Measurements from ENCODE around the gene DFFA.

DNA sequence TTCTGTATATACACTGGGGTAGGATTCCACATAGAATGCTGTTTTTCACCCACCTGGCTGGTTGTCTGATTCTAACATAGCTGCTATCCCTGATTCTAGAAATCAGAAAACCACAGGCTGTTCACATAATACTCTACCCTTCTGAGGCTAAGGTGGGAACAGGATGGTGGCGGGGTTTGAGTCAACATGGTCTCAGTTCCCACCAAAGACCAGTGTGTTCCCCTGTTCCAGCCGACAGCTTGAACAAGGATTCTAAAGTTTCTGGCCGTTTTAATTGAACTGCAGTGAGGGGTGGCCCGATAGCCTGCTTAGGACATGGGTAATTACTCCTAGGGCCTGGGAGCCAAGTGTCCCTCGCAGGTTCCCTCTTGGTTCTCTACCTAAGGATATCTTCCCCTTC, 40.9 kb upstream of the DFFA start:
- TF ChIP-seq, protein P1, sequence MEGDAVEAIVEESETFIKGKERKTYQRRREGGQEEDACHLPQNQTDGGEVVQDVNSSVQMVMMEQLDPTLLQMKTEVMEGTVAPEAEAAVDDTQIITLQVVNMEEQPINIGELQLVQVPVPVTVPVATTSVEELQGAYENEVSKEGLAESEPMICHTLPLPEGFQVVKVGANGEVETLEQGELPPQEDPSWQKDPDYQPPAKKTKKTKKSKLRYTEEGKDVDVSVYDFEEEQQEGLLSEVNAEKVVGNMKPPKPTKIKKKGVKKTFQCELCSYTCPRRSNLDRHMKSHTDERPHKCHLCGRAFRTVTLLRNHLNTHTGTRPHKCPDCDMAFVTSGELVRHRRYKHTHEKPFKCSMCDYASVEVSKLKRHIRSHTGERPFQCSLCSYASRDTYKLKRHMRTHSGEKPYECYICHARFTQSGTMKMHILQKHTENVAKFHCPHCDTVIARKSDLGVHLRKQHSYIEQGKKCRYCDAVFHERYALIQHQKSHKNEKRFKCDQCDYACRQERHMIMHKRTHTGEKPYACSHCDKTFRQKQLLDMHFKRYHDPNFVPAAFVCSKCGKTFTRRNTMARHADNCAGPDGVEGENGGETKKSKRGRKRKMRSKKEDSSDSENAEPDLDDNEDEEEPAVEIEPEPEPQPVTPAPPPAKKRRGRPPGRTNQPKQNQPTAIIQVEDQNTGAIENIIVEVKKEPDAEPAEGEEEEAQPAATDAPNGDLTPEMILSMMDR (conservative IDR thresholded peaks at IDR 0.05; ENCODE audit: low read depth, low read length), result no peak
- TF ChIP-seq EZH2 (IDR thresholded peaks at IDR 0.05; ENCODE audit: borderline replicate concordance, low read depth, low read length, poor library complexity, severe bottlenecking), result no peak
